OCI-LY3 (cell line): ENCODE data around the gene NRG3.

ENCODE experiments used
- H2AFZ ChIP-seq: fragments of 200-600, 300-600 bp; shearing (Covaris generic); 2 replicates; pipeline ENCODE4 v1.6.0; 2014; ENCODE audit warnings: antibody characterized with exemption, low read depth, low read length
- H3K27ac ChIP-seq: fragments of 200-600, 300-600 bp; sonication (generic); 2 replicates; pipeline ENCODE4 v1.5.1; 2014; ENCODE audit warnings: mild to moderate bottlenecking, low read length, moderate library complexity, mixed read lengths
- H3K27me3 ChIP-seq: fragments of 200-600, 300-600 bp; sonication (generic); 2 replicates; pipeline ENCODE4 v1.6.1; 2014; ENCODE audit warnings: low read depth, low read length, mixed read lengths
- H3K36me3 ChIP-seq: fragments of 200-600, 300-600 bp; sonication (generic); replicated peaks from 2 replicates; pipeline ENCODE3; 2014; ENCODE audit warnings: low read depth, low read length, mixed read lengths
- H3K4me1 ChIP-seq: fragments of 300-600, 200-600 bp; sonication (generic); 2 replicates; pipeline ENCODE4 v1.6.1; 2014; ENCODE audit warnings: low read length, mixed read lengths
- H3K4me2 ChIP-seq: fragments of 200-600, 300-600 bp; sonication (generic); 2 replicates; pipeline ENCODE4 v1.6.1; 2014; ENCODE audit warnings: low read length, mixed read lengths
- H3K4me3 ChIP-seq: fragments of 300-600, 200-600 bp; sonication (generic); 2 replicates; pipeline ENCODE4 v1.5.1; 2014; ENCODE audit warnings: antibody characterized with exemption, mild to moderate bottlenecking, low read length, moderate library complexity
- H3K79me2 ChIP-seq: fragments of 300-600, 200-600 bp; shearing (Covaris generic); 2 replicates; pipeline ENCODE4 v1.6.1; 2014; ENCODE audit warnings: mild to moderate bottlenecking, low read length, mixed read lengths
- H3K9ac ChIP-seq: fragments of 300-600, 200-600 bp; shearing (Covaris generic); 2 replicates; pipeline ENCODE4 v1.6.0; 2014; ENCODE audit warnings: mild to moderate bottlenecking, low read length, moderate library complexity
- H3K9me3 ChIP-seq: fragments of 200-600, 300-600 bp; shearing (Covaris generic); 2 replicates; pipeline ENCODE4 v1.6.1; 2014; ENCODE audit warnings: low read length, mixed read lengths; ENCODE audit not compliant: insufficient read depth
- H4K20me1 ChIP-seq: fragments of 200-600, 300-600 bp; sonication (generic); 2 replicates; pipeline ENCODE4 v1.6.1; 2016; ENCODE audit warnings: low read length, mixed read lengths; ENCODE audit not compliant: insufficient read depth
- EZH2phosphoT487 ChIP-seq: fragments of 200-600 bp; shearing (Covaris generic); IDR thresholded peaks from 2 replicates; pipeline ENCODE4 v1.6.1; 2018; ENCODE audit warnings: antibody characterized with exemption, mixed run types, low read depth
- TF ChIP-seq, protein P1 (sequence below): fragments of 200-600, 300-600 bp; sonication (generic); IDR thresholded peaks from 2 replicates; pipeline ENCODE4 v1.5.1; 2014; ENCODE audit warnings: antibody characterized with exemption, low read length, low read depth

Gene NRG3

DNA sequence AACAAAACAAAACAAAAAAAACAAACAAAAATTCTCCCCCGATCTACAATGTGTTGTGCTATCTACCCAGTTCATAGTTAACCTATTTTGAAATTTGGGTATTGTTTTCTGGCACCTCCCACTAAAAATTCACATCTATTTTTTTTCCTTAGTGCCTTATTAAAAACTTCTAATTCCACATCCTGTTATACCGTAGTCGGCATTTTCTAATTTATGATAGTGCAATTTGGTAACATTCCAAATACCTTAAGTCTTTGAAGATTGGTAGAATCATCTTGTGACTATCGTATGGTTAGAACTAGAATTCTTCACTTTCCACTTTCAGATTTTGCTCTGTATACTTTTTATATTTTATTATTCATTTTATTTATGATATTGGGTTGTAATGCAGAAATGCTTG, 4.5 kb upstream of the NRG3 start:
- no peaks in the 10 kb centered on the region for H3K79me2 ChIP-seq
- H4K20me1 ChIP-seq: no peaks in the 10 kb centered on the region
- H3K27ac ChIP-seq: no peak overlapping the region
- peaks cover 7% of the 10 kb centered on the region for H3K4me1 ChIP-seq
- H3K27me3 ChIP-seq: no peaks in the 10 kb centered on the region
- no peak for TF ChIP-seq EZH2phosphoT487
- TF ChIP-seq, protein P1, sequence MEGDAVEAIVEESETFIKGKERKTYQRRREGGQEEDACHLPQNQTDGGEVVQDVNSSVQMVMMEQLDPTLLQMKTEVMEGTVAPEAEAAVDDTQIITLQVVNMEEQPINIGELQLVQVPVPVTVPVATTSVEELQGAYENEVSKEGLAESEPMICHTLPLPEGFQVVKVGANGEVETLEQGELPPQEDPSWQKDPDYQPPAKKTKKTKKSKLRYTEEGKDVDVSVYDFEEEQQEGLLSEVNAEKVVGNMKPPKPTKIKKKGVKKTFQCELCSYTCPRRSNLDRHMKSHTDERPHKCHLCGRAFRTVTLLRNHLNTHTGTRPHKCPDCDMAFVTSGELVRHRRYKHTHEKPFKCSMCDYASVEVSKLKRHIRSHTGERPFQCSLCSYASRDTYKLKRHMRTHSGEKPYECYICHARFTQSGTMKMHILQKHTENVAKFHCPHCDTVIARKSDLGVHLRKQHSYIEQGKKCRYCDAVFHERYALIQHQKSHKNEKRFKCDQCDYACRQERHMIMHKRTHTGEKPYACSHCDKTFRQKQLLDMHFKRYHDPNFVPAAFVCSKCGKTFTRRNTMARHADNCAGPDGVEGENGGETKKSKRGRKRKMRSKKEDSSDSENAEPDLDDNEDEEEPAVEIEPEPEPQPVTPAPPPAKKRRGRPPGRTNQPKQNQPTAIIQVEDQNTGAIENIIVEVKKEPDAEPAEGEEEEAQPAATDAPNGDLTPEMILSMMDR: no peak
- no peak overlapping the region for H3K4me3 ChIP-seq
- H3K4me2 ChIP-seq: no peak overlapping the region
- H2AFZ ChIP-seq: no peak overlapping the region
- no peaks in the 10 kb centered on the region for H3K9me3 ChIP-seq
- H3K36me3 ChIP-seq: no peaks in the 10 kb centered on the region
- H3K9ac ChIP-seq: no peak overlapping the region

DNA sequence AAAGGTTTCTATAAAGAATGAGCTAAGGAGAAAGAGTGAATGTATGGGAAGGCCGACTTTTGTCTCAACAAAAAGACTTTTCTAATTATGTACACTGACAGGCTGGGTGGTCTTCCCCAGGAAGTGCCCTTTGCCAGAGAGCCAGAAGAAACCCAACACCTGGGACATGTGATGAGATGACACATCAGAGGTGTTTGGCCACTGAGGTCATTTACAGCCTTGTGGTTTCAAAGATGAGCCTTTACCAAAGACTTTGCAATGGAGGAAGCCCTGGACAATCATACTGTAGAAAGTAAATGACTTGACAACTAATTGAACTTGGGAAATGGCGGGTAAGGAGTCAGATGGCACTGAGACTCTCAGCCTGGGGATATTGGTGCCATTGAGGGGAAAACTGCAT, 3.4 kb upstream of the NRG3 start:
- no peak overlapping the region for H2AFZ ChIP-seq
- no peak overlapping the region for H3K27ac ChIP-seq
- no peaks in the 10 kb centered on the region for H3K9me3 ChIP-seq
- H3K36me3 ChIP-seq: no peaks in the 10 kb centered on the region
- peaks cover 6% of the 10 kb centered on the region for H3K4me1 ChIP-seq
- no peak overlapping the region for H3K9ac ChIP-seq
- no peak overlapping the region for H3K4me2 ChIP-seq
- no peaks in the 10 kb centered on the region for H4K20me1 ChIP-seq
- H3K79me2 ChIP-seq: no peaks in the 10 kb centered on the region
- H3K27me3 ChIP-seq: no peaks in the 10 kb centered on the region
- no peak overlapping the region for H3K4me3 ChIP-seq
- TF ChIP-seq, protein P1: no peak
- no peak for TF ChIP-seq EZH2phosphoT487

DNA sequence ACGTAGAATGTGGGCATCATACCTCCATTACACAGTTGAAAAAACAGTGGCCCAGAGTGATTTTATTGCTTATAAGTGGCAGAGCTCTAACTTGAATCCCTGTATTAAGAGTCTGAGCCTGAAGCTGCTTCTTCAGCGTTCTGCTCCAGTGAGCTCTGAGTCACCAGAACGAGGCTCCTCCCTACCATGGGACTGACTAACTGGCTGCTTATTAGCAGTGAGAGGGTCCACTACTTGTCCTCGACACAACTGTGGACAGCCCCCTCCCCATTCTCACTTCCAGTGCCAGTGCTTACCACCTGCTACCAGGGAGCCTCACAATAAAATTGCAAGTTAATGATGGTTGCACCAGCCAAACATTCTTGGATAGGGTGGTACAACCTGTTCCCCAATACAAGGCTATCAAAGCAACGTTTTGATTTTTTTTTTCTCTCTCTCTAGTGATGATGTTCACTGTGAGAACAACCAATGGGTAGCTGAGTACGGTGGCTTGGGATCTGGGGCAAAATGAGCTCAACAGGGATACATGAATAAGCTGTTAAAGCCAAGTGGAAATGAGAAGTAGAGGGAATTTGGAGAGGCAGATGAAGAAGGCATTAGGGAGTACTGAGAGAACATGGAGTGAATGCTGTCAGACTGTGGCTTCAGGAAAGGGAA, 2.7 kb upstream of the NRG3 start:
- Histone ChIP-seq H3K4me3 (no peak overlapping the region), H3K9me3 (no peaks in the 10 kb centered on the region), H3K36me3 (no peaks in the 10 kb centered on the region), H3K9ac (no peak overlapping the region), H3K4me2 (no peak overlapping the region), H2AFZ (no peak overlapping the region), H3K79me2 (no peaks in the 10 kb centered on the region), H4K20me1 (no peaks in the 10 kb centered on the region), H3K4me1 (no peaks in the 10 kb centered on the region), H3K27me3 (no peaks in the 10 kb centered on the region), H3K27ac (no peak overlapping the region)
- TF ChIP-seq EZH2phosphoT487: no peak
- TF ChIP-seq, protein P1: no peak

DNA sequence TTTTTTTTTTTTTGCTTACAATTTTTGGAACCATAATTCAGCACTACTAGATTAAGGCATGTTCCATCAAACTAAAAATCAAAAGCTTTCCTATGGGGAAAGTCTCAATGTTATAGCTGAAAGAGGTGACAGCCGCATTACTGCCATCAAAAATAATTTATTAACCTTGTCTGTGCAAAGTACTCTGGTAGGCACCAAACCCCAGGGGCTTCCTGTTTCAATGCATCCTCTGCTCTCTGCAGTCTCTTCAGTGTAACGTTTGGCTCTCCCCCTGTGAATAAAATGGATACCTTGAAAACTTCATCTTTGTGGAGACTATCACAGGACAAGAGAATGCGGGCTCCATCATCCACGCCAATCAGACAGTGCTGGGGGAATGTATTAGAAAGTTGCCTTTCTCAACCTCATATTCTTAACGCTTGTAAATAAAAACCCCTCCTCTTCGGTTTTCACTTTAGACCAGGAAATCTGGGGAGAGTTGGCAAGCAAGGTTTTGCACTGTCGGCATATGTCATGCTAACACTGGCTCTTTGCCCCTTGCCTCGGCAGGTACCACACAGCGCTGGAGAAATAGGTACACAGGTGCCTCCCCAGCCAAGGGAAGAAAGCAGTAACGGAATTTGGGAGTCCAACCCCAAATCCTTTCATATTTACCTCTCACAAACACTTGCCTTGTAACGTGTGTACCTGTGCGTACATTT, 1.6 kb upstream of the NRG3 start:
- H3K9me3 ChIP-seq: no peaks in the 10 kb centered on the region
- no peaks in the 10 kb centered on the region for H3K36me3 ChIP-seq
- H3K4me3 ChIP-seq: no peak overlapping the region
- H2AFZ ChIP-seq: no peak overlapping the region
- H3K4me1 ChIP-seq: no peaks in the 10 kb centered on the region
- no peak overlapping the region for H3K4me2 ChIP-seq
- H4K20me1 ChIP-seq: no peaks in the 10 kb centered on the region
- no peak overlapping the region for H3K9ac ChIP-seq
- no peaks in the 10 kb centered on the region for H3K79me2 ChIP-seq
- no peak overlapping the region for H3K27ac ChIP-seq
- H3K27me3 ChIP-seq: no peaks in the 10 kb centered on the region
- TF ChIP-seq, protein P1: no peak
- TF ChIP-seq EZH2phosphoT487: no peak
